Inflammatory macrophage treated with lipopolysaccharide for 4 hours (primary cell): ENCODE measurements around the gene YWHAB.
"Not testable (repeated sequence)": the region's sequence is repeated elsewhere in the genome, so short reads cannot be mapped to it uniquely, and the experiment has no call there.

Experiments
- DNase-seq: peaks from one replicate; pipeline ENCODE4 v3.0.0-alpha.2; 2020

The YWHAB gene

DNA sequence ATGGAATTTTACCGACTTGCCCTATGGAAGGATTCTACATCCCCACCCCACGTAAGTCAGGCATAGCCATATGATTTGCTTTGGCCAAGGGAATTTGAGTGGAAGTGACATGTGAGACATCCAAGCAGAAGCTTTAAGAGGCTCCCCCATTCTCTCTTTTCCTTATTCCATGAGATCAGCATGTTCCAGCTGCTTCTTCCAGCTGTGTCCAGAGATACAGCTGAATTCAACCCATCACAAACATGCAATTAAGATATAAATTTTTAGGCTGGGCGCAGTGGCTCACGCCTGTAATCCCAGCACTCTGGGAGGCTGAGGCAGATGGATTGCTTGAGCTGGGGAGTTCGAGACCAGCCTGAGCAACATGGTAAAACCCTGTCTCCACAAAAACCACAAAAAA is 16.0 kb upstream of the YWHAB start:
- no peak for DNase-seq

DNA sequence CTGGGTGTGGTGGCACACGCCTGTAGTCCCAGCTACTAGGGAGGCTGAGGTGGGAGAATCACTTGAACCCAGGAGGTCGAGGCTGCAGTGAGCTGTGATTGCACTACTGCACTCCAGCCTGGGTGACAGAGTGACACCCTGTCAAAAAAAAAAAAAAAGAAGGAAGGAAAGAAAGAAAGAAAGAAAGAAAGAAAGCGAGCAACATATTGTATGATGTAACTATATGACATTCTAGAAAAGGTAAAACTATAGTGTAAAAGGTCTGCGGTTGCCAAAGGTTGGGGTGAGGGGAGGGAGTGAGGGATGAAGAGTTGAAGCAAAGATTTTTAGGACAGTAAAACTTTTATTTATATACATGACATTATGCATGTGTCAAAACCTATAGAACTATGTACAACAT is 3.1 kb upstream of the YWHAB start:
- DNase-seq: not testable (repeated sequence)

DNA sequence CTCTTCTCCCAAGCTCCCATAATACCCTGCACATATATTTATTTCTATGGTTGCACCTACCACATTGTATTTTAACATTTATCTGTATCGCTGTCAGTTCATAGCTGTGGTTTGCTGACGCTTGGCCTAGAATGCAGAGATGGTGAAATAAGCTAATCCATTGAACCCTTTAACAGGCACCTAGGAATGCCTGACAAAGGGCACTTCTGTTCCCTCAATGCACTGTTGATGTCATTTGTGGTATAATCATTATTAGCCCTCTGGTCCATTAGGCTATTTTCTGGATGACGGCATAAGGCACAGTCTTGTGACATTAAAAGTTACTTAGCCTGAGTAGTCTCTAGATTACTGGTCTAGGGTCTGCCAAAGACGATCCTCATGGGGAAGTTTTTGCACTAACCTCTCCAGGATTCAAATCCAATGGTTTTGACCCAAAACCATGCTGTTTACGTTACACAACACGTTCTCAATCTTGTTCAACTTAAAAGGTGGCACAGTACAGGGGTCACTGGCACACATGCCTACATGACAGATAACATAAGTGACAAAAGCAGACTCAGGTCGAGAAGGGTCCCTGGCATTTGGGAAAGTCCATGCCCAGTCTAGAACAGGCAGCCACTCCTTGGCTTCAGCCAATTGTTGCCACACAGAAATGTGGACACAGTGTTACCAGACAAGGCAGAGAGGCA is 2.1 kb upstream of the YWHAB start:
- no peak for DNase-seq

DNA sequence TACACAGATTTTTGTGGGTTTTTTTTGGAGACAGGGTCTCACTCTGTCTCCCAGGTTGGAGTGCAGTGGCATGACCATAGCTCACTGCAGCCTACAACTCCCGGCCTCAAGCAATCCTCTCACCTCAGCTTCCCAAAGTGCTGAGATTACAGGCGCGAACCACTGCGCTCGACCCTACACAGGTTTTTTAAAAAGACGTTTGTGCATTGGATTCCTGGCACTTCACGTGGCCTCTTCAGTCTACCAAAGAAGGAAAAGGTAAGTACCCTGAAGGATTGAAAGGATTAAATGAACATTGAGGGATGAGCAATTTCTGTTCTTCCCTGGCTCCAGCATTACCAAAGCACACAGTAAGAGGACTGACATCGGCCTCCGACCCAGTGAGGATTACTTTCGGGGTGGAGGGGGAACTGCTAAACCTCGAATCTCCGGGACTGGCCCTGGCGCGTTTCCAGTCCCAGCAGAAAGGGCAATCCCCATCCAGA is 556 bp upstream of the YWHAB start:
- no peak for DNase-seq

DNA sequence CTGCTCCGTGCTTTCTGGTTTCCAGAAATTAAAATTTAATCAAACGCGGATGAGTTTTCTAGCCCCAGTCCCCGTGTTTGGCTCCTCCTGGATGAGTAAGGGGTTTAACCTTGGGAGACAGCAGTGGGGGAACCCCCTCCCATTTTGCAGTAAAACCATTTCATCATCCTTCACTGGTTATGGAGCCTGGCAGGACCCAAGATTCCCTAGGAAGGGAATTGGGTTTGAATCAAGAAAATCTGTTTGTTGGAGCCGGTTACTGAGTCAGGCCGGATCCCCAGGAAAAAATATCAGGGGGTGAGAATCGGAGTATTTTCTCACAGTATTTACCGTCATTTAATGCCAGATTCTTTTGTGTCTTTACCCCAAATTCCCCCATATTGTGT is 754 bp downstream of the YWHAB start:
- DNase-seq: no peak

DNA sequence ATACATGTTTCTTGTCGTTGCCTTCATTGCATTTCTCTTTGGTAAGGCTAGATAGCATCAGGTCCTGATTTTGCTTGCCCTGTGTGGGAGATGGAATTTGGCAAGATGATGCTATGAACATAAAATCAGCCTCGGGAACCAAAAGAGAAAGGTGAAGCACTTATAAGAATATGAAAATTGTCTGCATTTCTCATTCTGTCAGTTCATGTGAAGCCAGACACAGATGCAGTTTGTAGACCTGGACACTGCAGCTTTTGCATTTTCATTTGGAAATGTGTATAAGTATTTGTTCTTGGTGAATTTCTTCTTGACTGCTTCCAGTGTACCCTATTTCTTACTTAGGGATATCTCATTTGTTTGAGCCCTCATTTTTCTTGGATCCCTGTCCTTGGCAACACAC is 1.3 kb downstream of the YWHAB start:
- DNase-seq: no peak

DNA sequence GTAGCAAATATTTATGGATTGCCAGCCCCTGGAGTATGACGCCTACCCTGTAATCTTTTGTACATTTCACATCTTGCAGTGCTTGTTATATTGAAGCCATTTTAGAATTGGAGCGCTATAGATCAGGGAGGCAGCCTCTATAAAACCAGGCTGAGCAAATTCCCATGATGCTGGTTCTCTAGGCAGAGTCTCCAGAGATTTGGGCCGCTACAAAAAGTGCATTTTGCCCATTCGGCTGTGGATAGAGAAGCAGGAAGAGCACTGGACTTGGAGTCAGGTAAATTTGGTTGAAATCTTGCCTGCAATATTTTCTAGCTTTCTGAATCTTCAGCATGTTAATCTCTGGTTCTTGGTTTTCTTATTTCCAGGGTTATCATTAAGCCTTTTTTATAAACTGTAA is 2.0 kb downstream of the YWHAB start:
- no peak for DNase-seq

DNA sequence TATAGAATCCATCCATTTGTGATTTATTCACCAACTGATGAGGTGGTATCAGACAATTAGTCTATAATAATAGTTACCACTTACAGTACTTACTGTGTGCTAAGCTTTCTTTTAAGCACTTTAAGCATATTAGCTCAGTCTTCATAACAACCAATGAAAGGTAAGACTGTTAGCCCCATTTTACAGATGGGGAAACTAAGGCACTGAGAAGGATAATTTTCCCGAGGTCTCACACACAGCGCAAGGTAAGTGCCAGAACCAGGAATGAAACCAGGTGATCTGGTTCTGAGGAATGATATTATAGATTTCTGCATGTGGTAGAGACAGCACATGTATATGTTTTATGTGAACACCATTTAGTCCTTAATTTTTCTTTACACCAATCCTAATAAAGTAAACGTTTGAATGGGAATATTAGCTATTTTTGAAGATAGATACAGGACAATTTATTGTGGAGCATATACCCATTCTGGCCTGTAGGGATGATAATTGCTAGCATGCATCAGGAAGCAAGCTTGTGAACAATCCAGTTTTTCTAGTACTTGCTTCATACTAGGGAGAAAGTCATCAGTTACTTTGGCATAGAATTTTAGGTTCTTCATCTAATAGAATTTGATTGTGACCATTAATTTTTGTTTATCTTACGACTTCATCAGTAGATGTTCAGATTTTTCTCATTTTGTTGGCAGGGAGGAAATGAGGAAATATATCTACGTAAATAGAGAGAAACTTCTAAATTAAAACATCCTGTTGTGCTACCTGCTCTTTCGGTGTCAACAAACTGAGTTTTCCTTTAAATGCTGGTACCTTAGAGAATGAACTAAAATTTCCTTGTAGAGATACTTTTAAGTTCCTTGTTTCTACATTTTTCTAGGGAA is 3.0 kb downstream of the YWHAB start:
- peak; percentile 25 for DNase-seq

DNA sequence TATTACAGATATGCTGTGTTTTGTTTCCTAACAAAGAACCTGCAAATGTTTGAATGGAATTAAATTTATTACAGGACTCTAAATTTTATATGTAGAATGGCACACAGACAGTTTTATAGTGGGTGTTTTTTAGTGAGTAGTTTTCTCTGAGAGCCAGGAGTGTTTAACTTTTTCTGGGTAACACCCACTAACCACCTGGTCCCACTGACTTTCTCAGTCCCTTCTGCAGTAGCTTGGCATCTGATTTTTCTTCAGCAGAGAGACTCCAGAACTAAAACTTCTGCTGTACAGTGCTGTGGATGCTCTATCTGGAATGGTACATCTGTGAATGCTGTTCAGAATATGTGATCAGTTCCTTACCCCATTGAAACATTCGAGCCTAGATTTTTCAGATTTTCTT is 6.3 kb downstream of the YWHAB start:
- no peak for DNase-seq

DNA sequence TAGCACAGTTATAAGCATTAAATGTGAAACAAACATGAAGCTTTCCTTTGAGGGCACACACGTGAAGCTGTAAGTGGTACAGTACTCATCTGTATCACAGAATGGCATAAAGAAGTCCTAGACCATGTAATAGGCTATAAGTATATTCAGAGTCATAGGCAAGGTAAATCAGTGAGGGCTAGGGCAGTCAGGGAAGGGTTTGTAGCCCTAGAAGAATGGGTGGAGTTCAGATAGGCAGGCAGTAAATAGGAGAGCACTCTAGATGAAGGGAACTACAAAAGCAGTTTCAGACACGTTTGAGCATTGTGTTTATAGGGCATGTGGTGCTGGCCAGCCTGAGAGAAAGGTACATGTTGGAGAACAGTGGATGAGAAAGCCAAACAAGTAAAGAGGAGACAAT is 9.5 kb downstream of the YWHAB start:
- no peak for DNase-seq

DNA sequence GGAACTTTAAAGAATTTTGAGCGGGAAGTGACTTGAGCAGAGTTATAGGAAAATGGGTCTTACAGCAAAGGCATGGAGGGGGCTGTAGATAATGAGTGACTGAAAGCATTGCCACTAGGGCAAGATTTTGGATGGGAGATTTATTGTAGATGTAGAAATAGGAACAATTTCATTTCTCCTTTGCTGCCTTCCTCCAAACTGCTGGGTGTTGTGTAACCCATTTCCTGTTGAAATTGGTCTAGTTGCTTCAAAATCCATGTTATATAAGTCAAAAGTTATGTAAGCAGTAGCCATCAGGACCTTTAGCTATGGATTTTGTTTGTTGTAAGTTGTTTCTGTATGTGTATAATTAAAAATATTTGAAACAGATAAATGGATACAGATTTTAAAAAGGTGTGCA is 11.1 kb downstream of the YWHAB start:
- DNase-seq: peak; percentile 89

DNA sequence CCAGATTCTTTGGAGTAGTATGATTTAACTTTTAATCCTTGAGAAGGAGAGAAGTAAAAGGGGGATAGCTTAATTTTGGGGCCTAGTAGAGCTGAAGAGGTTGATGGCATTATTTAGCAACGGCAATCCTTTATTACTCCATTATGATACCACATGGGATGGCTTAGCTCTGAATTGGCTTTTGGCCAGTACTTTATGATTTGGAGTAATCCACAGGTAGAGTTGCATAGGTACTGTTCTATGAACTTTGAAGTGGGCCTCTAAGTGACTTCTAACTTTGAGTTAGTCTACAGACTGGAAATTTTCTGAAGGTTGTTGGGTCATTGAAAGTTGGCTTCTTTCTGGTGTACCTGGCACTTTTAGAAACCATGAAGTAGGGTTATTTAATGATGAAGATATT is 11.6 kb downstream of the YWHAB start:
- no peak for DNase-seq

DNA sequence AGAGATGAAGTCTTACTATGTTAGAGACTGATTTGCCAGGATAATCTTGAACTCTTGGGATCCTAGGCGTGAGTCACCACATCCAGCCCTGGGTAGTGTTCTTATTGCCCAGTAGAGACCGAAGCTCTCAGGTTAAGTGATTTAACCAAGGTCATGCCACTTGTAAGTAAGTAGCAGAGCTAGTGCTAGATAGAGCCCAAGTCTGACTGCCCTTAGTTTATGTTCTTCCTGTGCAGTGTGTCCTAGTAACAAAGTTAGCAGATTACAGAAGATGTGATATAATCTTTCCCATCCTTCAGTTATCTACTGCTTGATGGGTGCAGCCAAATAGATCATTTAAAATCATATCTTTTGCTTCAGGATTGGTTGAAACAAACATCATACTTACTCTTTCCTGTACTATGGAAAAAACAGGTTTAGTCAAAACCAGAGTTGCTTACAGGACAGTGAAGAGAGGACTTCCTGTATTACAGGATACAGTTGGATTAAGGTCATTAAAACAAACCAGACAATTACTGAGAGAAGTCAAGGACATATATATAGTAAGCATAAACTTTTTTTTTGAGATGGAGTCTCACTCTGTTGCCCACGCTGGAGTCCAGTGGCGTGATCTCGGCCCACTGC is 14.8 kb downstream of the YWHAB start:
- no peak for DNase-seq

DNA sequence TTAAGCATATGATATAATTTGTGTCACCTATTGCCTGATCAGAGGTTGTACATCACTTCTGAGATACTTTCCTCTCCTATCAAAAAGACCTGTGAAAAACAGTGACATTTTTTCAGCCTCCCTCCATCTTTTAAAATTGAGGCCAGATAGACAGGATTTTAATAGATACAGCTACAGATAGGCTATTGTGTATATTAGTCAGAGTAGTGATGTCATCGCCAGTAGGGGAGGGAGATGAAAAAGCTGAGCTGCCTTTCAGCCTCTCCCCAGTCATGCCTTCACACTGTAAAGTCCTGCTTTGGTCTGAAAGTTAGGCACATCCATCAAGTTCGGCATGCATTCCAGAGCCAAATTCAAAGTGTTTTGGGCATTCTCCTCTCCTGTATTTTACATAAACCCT is 16.5 kb downstream of the YWHAB start:
- DNase-seq: peak; percentile 17

DNA sequence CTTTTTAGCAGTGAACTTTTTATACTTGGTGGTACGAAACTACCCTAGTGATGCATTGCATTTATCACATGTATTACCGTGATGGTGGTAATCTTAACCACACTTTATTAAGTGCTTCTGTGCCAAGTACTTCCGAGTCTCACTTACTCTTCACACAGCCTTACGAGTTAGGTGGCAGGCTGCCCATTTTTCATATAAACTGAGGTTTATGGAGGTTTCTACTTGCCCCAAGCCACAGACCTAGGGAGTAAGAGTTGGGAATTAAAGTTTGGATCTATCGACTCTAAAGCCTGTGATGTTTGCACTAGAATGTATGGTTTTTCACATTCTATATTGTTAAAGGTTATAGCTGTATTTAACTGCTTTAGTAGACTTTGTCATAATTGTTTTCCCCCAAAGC is 18.9 kb downstream of the YWHAB start:
- no peak for DNase-seq

DNA sequence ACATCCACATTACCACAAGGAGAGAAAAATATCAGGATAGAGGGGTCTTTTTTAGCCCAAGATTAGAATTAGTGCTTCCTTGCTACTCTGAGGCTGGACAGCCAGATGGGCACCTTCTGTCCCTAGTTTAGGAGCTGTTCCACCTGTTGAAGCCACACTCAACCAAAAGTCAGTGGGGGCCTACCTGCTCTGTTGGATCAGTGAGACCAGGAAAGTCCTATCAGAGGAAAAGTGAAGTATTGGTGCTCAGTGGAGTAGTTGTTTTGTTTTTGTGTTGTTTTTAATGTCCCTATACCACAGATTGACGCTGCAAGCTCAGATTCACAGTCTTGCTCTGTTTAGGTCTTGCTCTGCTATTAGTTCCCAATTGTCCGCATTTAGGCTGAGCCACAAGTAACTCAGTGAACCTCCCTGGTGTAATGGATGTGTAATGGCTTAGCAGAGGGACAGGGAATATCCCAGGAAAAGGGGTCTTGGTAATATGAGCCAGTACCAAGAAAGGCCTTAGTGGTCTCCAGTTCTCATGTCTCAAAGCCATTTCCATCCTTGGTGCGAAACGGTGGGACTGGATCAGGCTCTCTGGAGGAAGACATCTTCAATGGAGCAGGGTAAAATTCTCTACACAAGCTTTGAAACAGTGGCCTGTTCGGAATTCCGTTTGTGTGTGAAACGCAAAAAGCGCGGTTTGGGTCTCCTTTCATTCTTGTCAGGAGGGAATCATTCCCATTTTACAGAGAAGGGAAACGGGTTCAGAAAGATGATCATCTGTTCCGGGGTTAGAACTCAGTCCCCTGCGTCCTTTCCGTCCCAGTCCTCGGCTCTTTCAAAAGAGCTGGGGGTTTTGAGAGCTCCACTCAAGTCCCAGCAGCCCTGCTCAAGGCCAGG is 23.7 kb downstream of the YWHAB start:
- no peak for DNase-seq

DNA sequence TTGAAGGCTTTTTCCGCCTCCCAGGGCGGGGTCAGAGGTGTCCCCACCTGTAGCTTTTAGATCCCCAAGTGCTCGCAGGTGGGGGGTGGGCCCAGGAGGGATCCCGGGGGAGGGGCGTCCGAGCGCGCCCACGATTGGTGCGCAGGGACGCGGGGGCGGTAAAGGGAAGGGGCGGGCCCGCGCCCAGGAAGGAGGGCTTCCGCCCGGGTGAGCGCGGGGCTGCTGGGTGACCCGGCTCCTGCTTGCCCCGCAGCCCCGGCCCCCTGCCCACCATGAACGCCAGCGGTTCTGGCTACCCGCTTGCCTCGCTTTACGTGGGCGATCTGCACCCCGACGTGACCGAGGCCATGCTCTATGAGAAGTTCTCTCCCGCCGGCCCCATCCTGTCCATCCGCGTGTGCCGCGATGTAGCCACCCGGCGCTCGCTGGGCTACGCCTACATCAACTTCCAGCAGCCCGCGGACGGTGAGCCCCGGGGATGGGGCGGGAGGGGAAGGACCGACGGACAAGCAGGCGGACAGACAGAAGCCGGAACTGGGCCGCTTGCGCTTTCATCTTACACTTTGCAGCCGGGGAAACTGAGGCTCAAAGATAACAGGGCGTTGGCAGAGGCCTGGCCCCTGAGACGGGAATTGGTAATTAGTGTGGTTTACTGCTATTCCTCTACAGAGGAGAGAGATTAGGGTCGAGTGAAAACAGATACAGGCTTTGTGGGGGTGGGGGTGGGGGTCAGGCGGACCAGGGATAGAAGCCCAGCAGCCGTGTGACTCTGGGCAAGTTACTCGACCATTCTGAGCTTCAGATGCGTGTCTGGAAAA is 24.6 kb downstream of the YWHAB start, which contains the start of gene PABPC1L:
Gene PABPC1L, plus strand, starts transcription at position 189 of the 818 bp plus-strand sequence. Its CDS starts 84 bp downstream, at position 273.
- peak; percentile 48 for DNase-seq

DNA sequence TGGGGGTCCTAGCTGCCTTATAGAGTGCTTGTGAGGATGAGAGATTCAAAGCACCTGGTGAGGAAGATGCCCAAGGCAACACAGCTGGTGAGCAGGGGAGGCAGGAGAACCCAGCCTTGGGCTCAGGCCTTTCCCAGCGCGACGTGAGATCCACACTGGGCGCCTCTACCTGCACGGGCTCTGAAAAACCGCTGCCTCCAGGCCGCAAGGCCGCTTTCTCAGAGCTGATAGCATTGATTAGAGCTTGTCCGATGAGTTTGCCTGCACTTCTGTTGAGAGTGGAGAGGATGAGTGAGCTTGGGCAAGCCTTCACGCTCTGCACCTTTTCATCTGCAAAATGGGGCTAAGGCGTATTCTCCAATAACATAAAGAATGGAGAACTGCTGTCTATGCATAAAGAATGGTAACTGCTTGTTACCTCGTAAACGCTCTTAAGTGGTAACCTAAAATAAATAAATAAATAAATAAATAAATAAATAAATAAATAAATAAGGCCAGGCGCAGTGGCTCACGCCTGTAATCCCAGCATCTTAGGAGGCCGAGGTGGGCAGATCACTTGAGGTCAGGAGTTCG is 25.3 kb downstream of the YWHAB start:
- no peak for DNase-seq

DNA sequence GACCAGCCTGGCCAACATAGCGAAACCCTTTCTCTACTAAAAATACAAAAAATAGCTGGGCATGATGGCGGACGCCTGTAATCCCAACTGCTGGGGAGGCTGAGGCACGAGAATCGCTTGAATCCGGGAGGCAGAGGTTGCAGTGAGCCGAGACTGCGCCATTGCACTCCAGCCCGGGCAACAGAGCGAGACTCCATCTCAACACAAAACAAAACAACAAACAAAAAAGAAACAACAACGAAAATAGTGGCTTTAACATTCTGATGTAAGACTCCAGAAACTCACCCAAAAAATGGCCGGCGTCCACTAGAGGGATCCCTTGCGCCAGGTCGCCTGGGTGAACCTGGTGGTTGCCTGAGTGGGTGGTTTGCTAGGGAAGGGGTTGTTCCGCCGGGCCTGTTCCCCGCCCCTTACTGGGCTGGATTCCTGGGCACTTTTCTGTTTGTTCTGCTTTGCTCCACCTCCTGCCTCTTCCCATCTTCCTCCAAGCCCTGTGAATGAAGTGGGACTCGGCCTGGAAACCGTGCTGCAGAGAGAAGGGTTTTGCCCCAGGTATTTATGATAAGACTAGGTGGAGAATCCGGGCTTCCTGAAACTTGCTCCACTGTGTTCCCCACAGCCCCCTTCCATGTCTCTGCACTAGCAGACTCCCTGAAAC is 25.9 kb downstream of the YWHAB start:
- peak; percentile 52 for DNase-seq

DNA sequence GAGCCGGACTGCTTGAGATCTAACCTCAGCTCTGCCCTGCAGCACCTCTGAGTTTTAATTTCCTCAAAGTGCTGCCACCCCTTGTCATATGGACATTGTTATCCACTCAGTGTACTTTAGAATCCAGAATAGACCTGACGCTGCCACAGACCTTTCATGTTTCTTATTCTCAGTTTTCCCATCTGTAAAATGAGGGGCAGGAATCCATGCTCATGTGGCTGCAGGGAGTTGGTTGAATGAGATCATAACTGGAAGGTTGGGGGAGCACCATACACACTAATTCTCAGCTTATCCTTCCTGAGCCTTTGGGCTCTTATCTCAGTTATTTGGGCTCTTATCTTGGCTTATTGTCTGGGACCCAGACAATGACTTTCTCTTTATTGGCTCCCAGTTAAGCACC is 26.7 kb downstream of the YWHAB start:
- DNase-seq: no peak

DNA sequence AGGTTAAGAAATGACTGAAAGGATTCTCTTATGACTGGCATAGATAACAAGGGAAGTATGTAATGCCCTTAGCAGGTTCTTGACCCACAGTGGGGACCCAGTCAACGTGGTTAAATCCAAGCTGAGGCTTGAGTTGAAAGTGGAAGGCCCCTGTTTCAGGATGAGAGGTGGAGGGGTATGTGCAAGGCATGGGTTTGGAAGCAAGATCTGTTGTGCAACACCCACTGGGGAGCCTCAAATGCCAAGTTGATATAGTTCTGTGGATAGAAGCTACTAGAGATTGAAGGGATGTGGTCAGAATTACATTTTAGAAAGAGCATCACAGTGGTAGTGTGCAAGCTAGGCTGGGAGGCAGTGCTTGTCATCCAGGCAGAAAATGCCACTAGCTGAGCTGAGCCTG is 29.4 kb downstream of the YWHAB start:
- DNase-seq: no peak
